Kidney (tissue), 14 donors: ENCODE data around the gene INTS3. TPM values are rescaled to one million over a fixed set of nuclear protein-coding genes. Genes with fewer than 3 reads are reported as not detected.
A peak's percentile ranks its signal among the peaks of the same experiment; 100 is the strongest.
"Not testable (repeated sequence)": the region's sequence is repeated elsewhere in the genome, so short reads cannot be mapped to it uniquely, and the experiment has no call there.

Experiments
- DNase-seq, 5 donors: peaks; one replicate each; pipeline ENCODE4 v3.0.0-alpha.2; 2013 to 2020
- FAIRE-seq: peaks from 2 replicates; lab custom pipeline; 2012; peaks lifted over from hg19 to GRCh38; lab: Jason Lieb, UNC
- H3K27ac ChIP-seq, 2 donors: one replicate each; pipeline ENCODE4 v1.7.0; 2013; ENCODE audit warnings: low read depth in 2 of 2, low read length in 2 of 2, inconsistent platforms in 1 of 2
- H3K27me3 ChIP-seq: one replicate; pipeline ENCODE4 v1.7.1; 2013; ENCODE audit warnings: low read length, inconsistent platforms; ENCODE audit not compliant: control insufficient read depth, insufficient read depth
- H3K36me3 ChIP-seq, 3 donors: one replicate each; pipeline versions ENCODE4 v1.7.0 to v1.7.1; 2013; ENCODE audit warnings: low read length in 3 of 3, control low read depth in 1 of 3, inconsistent platforms in 1 of 3; ENCODE audit not compliant: insufficient read depth in 3 of 3, control insufficient read depth in 2 of 3
- H3K4me1 ChIP-seq, 3 donors: one replicate each; pipeline versions ENCODE4 v1.7.0 to v1.7.1; 2013; ENCODE audit warnings: low read length in 3 of 3, inconsistent platforms in 1 of 3, low read depth in 1 of 3; ENCODE audit not compliant: control insufficient read depth in 2 of 3, insufficient read depth in 2 of 3
- H3K4me3 ChIP-seq, 3 donors: one replicate each; pipeline versions ENCODE4 v1.7.0 to v1.8.1; 2013; ENCODE audit warnings: low read length in 3 of 3, control low read depth in 1 of 3, inconsistent platforms in 1 of 3
- H3K9ac ChIP-seq, 3 donors: one replicate each; pipeline versions ENCODE4 v1.7.0 to v1.7.1; 2013; ENCODE audit warnings: low read length in 3 of 3, control low read depth in 1 of 3, inconsistent platforms in 1 of 3
- H3K9me3 ChIP-seq, 3 donors: one replicate each; pipeline versions ENCODE4 v1.7.0 to v1.7.1; 2013; ENCODE audit warnings: low read length in 3 of 3, control low read depth in 1 of 3, inconsistent platforms in 1 of 3; ENCODE audit not compliant: control insufficient read depth in 2 of 3, insufficient read depth in 1 of 3
- intact Hi-C: fragments of 100-400 bp; cut with DNase I; formaldehyde crosslinking; loops from one replicate; pipeline ENCODE4 v1.11.1; 2022
- polyA plus RNA-seq: library from polyadenylated mRNA; stranded (reverse); fragments of 350-450 nt; fragmentation: Illumina TruSeq; extraction: RNeasy Lipid Tissue Mini Kit (QIAGEN cat#74804); gene quantifications from one replicate; pipeline ENCODE4 v1.2.3, GENCODE V29; 2014; ENCODE audit warnings: low read depth, low replicate concordance; ENCODE audit not compliant: insufficient read depth
- total RNA-seq: library from RNA; stranded (reverse); fragmentation: NEBNext Ultra II Directional; extraction: Animal tissue kit (Norgen Biotek cat#: 25700); gene quantifications from one replicate; pipeline ENCODE4 v1.2.1, GENCODE V29; 2021
- TF ChIP-seq, protein P1 (sequence below): IDR thresholded peaks from 3 replicates; pipeline ENCODE4 v1.5.1; 2012; ENCODE audit warnings: mild to moderate bottlenecking, moderate library complexity, borderline replicate concordance; ENCODE audit not compliant: insufficient read depth; ENCODE audit errors: extremely low read depth
- donor health status: control.
- donor health status: control.
- donor health status: control.
- donor health status: control.
- donor health status: control.
- donor health status: DM: yes; HTN: yes; CAD: no.
- donor health status: Normal renal cell carcinoma (clear cell type).

INTS3 gene
- total and polyA plus RNA-seq, 2 donors from 2014 or later = 42.7 to 74.8 TPM

DNA sequence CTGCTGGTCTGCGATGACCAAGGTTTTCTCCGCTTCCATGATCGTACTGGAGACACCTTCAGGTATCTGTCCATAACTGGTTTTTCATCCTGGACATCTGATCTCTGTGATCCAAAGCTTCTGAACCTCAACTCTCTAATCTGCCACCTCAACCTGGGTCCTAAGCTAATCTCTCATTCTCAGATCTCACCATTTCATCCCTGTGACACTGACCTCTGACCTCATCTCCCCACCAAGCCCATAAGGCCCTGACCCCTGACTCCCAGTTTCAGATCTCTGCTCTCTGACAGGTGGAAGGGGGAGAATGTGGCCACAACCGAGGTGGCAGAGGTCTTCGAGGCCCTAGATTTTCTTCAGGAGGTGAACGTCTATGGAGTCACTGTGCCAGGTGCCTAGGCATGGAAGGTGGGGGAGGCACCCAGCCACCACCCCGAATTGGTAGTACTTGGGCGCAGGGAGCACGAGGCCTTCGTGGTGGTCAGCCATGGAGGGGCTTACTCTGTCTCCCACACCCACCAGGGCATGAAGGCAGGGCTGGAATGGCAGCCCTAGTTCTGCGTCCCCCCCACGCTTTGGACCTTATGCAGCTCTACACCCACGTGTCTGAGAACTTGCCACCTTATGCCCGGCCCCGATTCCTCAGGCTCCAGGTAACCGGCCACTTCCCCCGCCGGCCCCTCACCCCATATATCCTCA lies 51.1 kb downstream of the INTS3 start:
- Histone ChIP-seq H3K27ac (no peak overlapping the region), H3K9me3 (no peaks in the 10 kb centered on the region), H3K27me3 (no peaks in the 10 kb centered on the region), H3K4me3 (no peak overlapping the region), H3K36me3 (no peaks in the 10 kb centered on the region), H3K4me1 (peaks cover 0 to 46% (median 21%) of the 10 kb centered on the region in 3 donors), H3K9ac (no peak overlapping the region)
- intact Hi-C loops = no loop called here
- FAIRE-seq (no peak), DNase-seq (peak in 1 of 5 donors; percentile 74)
- TF ChIP-seq, protein P1, sequence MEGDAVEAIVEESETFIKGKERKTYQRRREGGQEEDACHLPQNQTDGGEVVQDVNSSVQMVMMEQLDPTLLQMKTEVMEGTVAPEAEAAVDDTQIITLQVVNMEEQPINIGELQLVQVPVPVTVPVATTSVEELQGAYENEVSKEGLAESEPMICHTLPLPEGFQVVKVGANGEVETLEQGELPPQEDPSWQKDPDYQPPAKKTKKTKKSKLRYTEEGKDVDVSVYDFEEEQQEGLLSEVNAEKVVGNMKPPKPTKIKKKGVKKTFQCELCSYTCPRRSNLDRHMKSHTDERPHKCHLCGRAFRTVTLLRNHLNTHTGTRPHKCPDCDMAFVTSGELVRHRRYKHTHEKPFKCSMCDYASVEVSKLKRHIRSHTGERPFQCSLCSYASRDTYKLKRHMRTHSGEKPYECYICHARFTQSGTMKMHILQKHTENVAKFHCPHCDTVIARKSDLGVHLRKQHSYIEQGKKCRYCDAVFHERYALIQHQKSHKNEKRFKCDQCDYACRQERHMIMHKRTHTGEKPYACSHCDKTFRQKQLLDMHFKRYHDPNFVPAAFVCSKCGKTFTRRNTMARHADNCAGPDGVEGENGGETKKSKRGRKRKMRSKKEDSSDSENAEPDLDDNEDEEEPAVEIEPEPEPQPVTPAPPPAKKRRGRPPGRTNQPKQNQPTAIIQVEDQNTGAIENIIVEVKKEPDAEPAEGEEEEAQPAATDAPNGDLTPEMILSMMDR = no peak

DNA sequence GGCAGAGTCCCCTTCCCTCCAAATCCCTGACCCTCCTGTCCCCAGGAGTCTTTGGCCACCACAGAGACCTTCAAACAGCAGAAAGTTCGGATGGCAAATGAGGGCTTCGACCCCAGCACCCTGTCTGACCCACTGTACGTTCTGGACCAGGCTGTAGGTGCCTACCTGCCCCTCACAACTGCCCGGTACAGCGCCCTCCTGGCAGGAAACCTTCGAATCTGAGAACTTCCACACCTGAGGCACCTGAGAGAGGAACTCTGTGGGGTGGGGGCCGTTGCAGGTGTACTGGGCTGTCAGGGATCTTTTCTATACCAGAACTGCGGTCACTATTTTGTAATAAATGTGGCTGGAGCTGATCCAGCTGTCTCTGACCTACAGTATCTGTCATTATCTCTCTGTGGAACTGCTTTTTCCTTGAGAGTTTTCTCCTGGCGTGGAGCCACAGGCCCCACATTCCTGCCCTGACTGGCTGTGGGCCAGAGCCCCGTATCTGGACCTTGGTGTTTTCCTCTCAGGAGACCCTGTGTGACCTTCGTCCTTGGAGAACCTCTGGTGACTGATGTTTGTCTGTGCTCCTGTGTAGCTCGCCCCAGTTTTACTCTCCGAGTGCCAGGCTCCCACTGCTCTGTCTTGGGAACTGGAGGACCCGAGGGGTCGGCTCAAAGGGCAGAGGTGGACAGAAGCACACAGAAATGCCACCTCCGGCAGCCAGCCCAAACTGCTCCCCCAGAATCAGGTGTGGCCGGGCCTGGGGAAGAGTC lies 52.1 kb downstream of the INTS3 start:
- H3K36me3 ChIP-seq = no peaks in the 10 kb centered on the region
- DNase-seq (peak in 2 of 5 donors; percentile 53 to 69), FAIRE-seq (no peak)
- TF ChIP-seq, protein P1 = no peak
- intact Hi-C loops = no loop called here
- peaks cover 0 to 38% (median 21%) of the 10 kb centered on the region in 3 donors for H3K4me1 ChIP-seq
- no peaks in the 10 kb centered on the region for H3K9me3 ChIP-seq
- no peak overlapping the region for H3K4me3 ChIP-seq
- no peaks in the 10 kb centered on the region for H3K27me3 ChIP-seq
- H3K9ac ChIP-seq = peak overlapping the region in 1 of 3 donors; percentile 16
- peak overlapping the region; percentile 7 to 45 for H3K27ac ChIP-seq

DNA sequence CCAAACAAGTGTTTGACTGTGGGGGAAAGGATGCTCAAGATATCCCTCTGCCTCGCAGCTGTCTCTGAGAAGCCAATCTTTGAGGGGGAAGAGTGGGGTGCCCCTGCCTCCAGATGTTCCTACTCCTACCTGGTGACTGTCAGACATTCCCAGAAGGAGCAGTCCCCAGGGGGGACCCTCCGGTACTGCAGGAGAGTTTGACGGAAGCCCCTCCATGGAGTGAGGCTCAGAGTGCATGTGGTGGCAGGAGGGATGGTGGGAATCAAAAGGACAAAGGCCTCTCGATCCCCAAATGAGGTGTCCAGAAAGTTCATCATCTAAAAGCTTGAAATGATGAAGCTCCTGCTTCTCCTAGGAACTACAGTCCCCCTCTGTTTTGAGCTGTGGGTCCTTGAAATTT lies 52.7 kb downstream of the INTS3 start:
- Histone ChIP-seq H3K9ac (no peak overlapping the region), H3K27me3 (no peaks in the 10 kb centered on the region), H3K9me3 (no peaks in the 10 kb centered on the region), H3K4me3 (no peak overlapping the region), H3K27ac (peak overlapping the region in 1 of 2 donors; percentile 7), H3K36me3 (no peaks in the 10 kb centered on the region), H3K4me1 (peaks cover 0 to 37% (median 21%) of the 10 kb centered on the region in 3 donors)
- intact Hi-C loops = no loop called here
- no peak for DNase-seq
- TF ChIP-seq, protein P1 = no peak
- no peak for FAIRE-seq

DNA sequence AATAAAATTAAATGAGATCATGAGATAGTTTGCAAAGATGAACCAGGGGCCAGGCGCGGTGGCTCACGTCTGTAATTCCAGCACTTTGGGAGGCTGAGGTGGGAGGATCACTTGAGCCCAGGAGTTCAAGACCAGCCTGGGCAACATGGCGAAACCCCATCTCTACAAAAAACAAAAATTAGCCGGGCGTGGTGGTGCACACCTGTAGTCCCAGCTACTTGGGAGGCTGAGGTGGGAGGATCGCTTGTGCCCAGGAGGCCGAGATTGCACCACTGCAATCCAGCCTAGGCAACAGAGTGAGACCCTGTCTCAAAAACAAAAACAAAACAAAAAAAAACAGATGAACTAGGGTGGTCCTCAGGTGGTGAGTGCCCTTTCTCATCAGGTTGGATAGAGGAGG lies 54.8 kb downstream of the INTS3 start:
- FAIRE-seq, DNase-seq: not testable (repeated sequence)

More for the DNA sequence above, 54.8 kb downstream of the INTS3 start:
- Histone ChIP-seq H3K4me1 (peaks cover 0 to 23% (median 8%) of the 10 kb centered on the region in 3 donors), H3K4me3 (peak overlapping the region; percentile 64 to 76 (median 74)), H3K27ac (peak overlapping the region in 1 of 2 donors; percentile 93), H3K9ac (peak overlapping the region; percentile 72 to 91 (median 80))
- H3K9me3 ChIP-seq, H3K27me3 ChIP-seq, H3K36me3 ChIP-seq, intact Hi-C loops: not testable (repeated sequence)
